ENCODE results near the gene PLD4. TPM values are rescaled to one million over a fixed set of nuclear protein-coding genes. Genes with fewer than 3 reads are reported as not detected.

Gene PLD4
- total and polyA plus RNA-seq, 3 donors from 2014 or later: 1.1 to 1.7 (median 1.2) TPM

- intact Hi-C loops (cut with DNase I; ENCODE audit: low total_unique reads): no loop called here
- H3K36me3 ChIP-seq (ENCODE audit: low read depth, missing control alignments): no peaks in the 10 kb centered on the region
- H3K4me3 ChIP-seq: no peak overlapping the region
- no peaks in the 10 kb centered on the region for H3K27me3 ChIP-seq
- WGBS, 2 donors: 80 to 82% methylated on average over 4 to 17 of the region's 17 CpGs
- DNase-seq: no peak
- H3K27ac ChIP-seq: no peak overlapping the region
- peaks cover 12% of the 10 kb centered on the region for H3K4me1 ChIP-seq
- no peak for TF ChIP-seq CTCF (IDR thresholded peaks at IDR 0.05)
- no peak for TF ChIP-seq POLR2A (IDR thresholded peaks at IDR 0.05)
- H3K9me3 ChIP-seq: no peaks in the 10 kb centered on the region
Observed at GRCh38 chr14:104981699-104982541, 57.2 kb downstream of the PLD4 start.

- no peak for DNase-seq
- WGBS, 2 donors: 81 to 84% methylated on average over 9 to 10 of the region's 10 CpGs
- TF ChIP-seq POLR2A (IDR thresholded peaks at IDR 0.05) (no peak), CTCF (IDR thresholded peaks at IDR 0.05) (no peak)
- Histone ChIP-seq H3K36me3 (ENCODE audit: low read depth, missing control alignments) (no peaks in the 10 kb centered on the region), H3K9me3 (no peaks in the 10 kb centered on the region), H3K4me1 (peaks cover 9% of the 10 kb centered on the region), H3K27ac (no peak overlapping the region), H3K27me3 (no peaks in the 10 kb centered on the region), H3K4me3 (no peak overlapping the region)
- intact Hi-C loops (cut with DNase I; ENCODE audit: low total_unique reads): no loop called here
Observed at GRCh38 chr14:104982548-104983230, 58.0 kb downstream of the PLD4 start.

Other genes with a start within 250 kb of the PLD4 start
- 100 to 1,000 TPM; 244 to 328 TPM for gene INF2, start 235.3 kb upstream of the PLD4 start, total RNA-seq
- gene INF2, start 235.3 kb upstream of the PLD4 start, polyA plus RNA-seq (ENCODE audit: insufficient read depth, low read depth, low replicate concordance): 50.5 TPM
- gene ADSS1, start 200.7 kb upstream of the PLD4 start, total RNA-seq: 10 to 100 TPM; 48.7 to 79.4 TPM
- gene ADSS1, start 200.7 kb upstream of the PLD4 start, polyA plus RNA-seq (ENCODE audit: insufficient read depth, low read depth, low replicate concordance): 79.6 TPM
- 100 to 1,000 TPM; 236 to 247 TPM for gene SIVA1, start 171.7 kb upstream of the PLD4 start, total RNA-seq
- gene SIVA1, start 171.7 kb upstream of the PLD4 start, polyA plus RNA-seq (ENCODE audit: insufficient read depth, low read depth, low replicate concordance): 99.5 TPM
- 100 to 1,000 TPM; 106 to 125 TPM for gene AKT1, start 129.1 kb upstream of the PLD4 start, total RNA-seq
- 68.2 TPM for gene AKT1, start 129.1 kb upstream of the PLD4 start, polyA plus RNA-seq (ENCODE audit: insufficient read depth, low read depth, low replicate concordance)
- gene ZBTB42, start 123.8 kb upstream of the PLD4 start, total RNA-seq: 1 to 10 TPM; 6.1 to 8.4 TPM
- gene ZBTB42, start 123.8 kb upstream of the PLD4 start, polyA plus RNA-seq (ENCODE audit: insufficient read depth, low read depth, low replicate concordance): 7.1 TPM
- gene CEP170B, start 59.6 kb upstream of the PLD4 start, total RNA-seq: 10 to 100 TPM; 73.9 to 79.7 TPM
- 33.9 TPM for gene CEP170B, start 59.6 kb upstream of the PLD4 start, polyA plus RNA-seq (ENCODE audit: insufficient read depth, low read depth, low replicate concordance)
- 10 to 100 TPM; 10.8 to 12.8 TPM for gene AHNAK2, start 53.5 kb downstream of the PLD4 start, total RNA-seq
- gene AHNAK2, start 53.5 kb downstream of the PLD4 start, polyA plus RNA-seq (ENCODE audit: insufficient read depth, low read depth, low replicate concordance): 15.1 TPM
- 10 to 100 TPM; 27.6 to 53.9 TPM for gene CLBA1, start 60.9 kb downstream of the PLD4 start, total RNA-seq
- gene CLBA1, start 60.9 kb downstream of the PLD4 start, polyA plus RNA-seq (ENCODE audit: insufficient read depth, low read depth, low replicate concordance): 47.6 TPM
- 10 to 100 TPM; 26.2 to 27.5 TPM for gene CDCA4, start 96.2 kb downstream of the PLD4 start, total RNA-seq
- 18.3 TPM for gene CDCA4, start 96.2 kb downstream of the PLD4 start, polyA plus RNA-seq (ENCODE audit: insufficient read depth, low read depth, low replicate concordance)
- 1 to 10 TPM; 2.0 to 2.5 TPM for gene GPR132, start 140.6 kb downstream of the PLD4 start, total RNA-seq
- 1.2 TPM for gene GPR132, start 140.6 kb downstream of the PLD4 start, polyA plus RNA-seq (ENCODE audit: insufficient read depth, low read depth, low replicate concordance)
- 10 to 100 TPM; 20.4 to 21.3 TPM for gene JAG2, start 243.9 kb downstream of the PLD4 start, total RNA-seq
- 12.9 TPM for gene JAG2, start 243.9 kb downstream of the PLD4 start, polyA plus RNA-seq (ENCODE audit: insufficient read depth, low read depth, low replicate concordance)